GM23338 (cell line): Measurements from ENCODE around the gene GTPBP1.

ENCODE experiments used
- CREB1 ChIP-seq: fragments of 250-450 bp; sonication (Bioruptor Pico); IDR thresholded peaks from 2 replicates; pipeline ENCODE4 v1.5.0; 2020; ENCODE audit warnings: low read depth, mild to moderate bottlenecking, moderate library complexity
- CTCF ChIP-seq, 2 experiments: fragments of 200-600 bp in 1 of 2; sonication (generic) in 1 of 2; conservative IDR thresholded peaks; 2 replicates each; pipeline versions ENCODE4 v1.5.1 to v1.6.1; 2016 to 2017; ENCODE audit warnings: antibody characterized with exemption in 2 of 2, low read depth in 2 of 2, mild to moderate bottlenecking in 2 of 2, moderate library complexity in 1 of 2
- EZH2 ChIP-seq: fragments of 200-600 bp; sonication (generic); IDR thresholded peaks from one replicate; pipeline ENCODE4 v1.8.0; 2017; ENCODE audit warnings: antibody characterized with exemption, mild to moderate bottlenecking, low read depth; ENCODE audit not compliant: unreplicated experiment
- EZH2phosphoT487 ChIP-seq: fragments of 200-600 bp; sonication (generic); IDR thresholded peaks from one replicate; pipeline ENCODE4 v1.8.1; 2018; ENCODE audit warnings: antibody characterized with exemption; ENCODE audit not compliant: unreplicated experiment
- JUNB ChIP-seq: IDR thresholded peaks from one replicate; pipeline ENCODE4 v1.6.1; 2016; ENCODE audit warnings: antibody characterized with exemption; ENCODE audit not compliant: unreplicated experiment
- NANOG ChIP-seq: IDR thresholded peaks from 2 replicates; pipeline ENCODE4 v1.6.1; 2016; ENCODE audit warnings: antibody characterized with exemption, borderline replicate concordance
- POLR2AphosphoS5 ChIP-seq: IDR thresholded peaks from 2 replicates; pipeline ENCODE4 v1.6.1; 2016; ENCODE audit warnings: antibody characterized with exemption, low read depth
- STAT1 ChIP-seq: IDR thresholded peaks from one replicate; pipeline ENCODE4 v1.6.1; 2016; ENCODE audit warnings: antibody characterized with exemption; ENCODE audit not compliant: unreplicated experiment
- ZNF114 ChIP-seq: fragments of 250-450 bp; sonication (Bioruptor Pico); IDR thresholded peaks from 2 replicates; pipeline ENCODE4 v1.5.0; 2020; ENCODE audit warnings: mild to moderate bottlenecking, moderate library complexity
- ZNF331 ChIP-seq: fragments of 250-450 bp; sonication (Bioruptor Pico); IDR thresholded peaks from 2 replicates; pipeline ENCODE4 v1.5.0; 2020; ENCODE audit warnings: low read depth, mild to moderate bottlenecking, moderate library complexity
- TF ChIP-seq, protein P1 (sequence below): IDR thresholded peaks from one replicate; pipeline ENCODE4 v1.6.1; 2018; ENCODE audit warnings: antibody characterized with exemption; ENCODE audit not compliant: unreplicated experiment
- TF ChIP-seq, protein P2 (sequence below): IDR thresholded peaks from 2 replicates; pipeline ENCODE4 v1.6.1; 2016; ENCODE audit warnings: antibody characterized with exemption

DNA sequence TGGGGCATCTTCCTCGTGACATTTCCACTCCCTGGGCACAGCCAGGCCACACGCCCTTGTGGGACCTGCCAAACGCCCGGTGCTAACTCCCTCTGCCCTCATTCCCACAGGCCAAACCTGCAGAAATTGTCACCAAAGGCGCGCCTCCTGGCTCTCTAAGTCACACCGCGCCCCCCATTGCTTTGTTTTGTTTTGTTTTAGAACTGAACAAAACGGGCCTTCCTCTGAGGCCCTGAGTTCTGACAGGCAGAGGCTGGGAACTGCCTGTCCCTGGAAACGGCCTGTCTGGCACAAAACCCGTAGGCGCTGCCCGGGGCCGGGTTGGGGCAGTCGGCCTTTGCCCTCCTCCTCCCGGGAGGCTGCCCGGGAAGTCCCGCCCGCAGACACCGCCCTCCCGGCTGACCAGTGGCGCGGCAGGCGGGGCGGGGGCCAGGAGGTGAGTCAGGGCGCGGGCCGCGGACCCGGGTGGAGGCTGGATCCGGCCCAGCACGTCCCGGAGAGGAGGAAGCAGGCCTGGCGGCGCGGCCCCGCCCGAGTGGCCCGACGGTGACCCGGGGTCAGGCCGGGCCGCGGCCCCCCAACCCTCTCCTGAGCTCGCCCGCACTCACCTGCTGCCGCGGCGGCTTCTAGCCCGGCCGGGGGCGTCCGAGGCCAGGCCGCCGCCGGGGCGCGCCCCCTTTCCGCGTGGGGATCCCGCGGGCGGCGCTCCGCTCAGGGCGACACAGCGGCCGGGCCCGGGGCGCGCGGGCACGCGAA is 49.6 kb downstream of the GTPBP1 start:
- TF ChIP-seq CTCF (conservative IDR thresholded peaks at IDR 0.05; ENCODE audit: low read depth in 2 of 2) (no peak), EZH2 (peak; percentile 44), ZNF331 (CRISPR knock-in tag) (no peak), POLR2AphosphoS5 (no peak), STAT1 (no peak), EZH2phosphoT487 (no peak), JUNB (no peak), CREB1 (CRISPR knock-in tag) (no peak), NANOG (no peak), ZNF114 (CRISPR knock-in tag) (no peak)
- TF ChIP-seq, protein P1, sequence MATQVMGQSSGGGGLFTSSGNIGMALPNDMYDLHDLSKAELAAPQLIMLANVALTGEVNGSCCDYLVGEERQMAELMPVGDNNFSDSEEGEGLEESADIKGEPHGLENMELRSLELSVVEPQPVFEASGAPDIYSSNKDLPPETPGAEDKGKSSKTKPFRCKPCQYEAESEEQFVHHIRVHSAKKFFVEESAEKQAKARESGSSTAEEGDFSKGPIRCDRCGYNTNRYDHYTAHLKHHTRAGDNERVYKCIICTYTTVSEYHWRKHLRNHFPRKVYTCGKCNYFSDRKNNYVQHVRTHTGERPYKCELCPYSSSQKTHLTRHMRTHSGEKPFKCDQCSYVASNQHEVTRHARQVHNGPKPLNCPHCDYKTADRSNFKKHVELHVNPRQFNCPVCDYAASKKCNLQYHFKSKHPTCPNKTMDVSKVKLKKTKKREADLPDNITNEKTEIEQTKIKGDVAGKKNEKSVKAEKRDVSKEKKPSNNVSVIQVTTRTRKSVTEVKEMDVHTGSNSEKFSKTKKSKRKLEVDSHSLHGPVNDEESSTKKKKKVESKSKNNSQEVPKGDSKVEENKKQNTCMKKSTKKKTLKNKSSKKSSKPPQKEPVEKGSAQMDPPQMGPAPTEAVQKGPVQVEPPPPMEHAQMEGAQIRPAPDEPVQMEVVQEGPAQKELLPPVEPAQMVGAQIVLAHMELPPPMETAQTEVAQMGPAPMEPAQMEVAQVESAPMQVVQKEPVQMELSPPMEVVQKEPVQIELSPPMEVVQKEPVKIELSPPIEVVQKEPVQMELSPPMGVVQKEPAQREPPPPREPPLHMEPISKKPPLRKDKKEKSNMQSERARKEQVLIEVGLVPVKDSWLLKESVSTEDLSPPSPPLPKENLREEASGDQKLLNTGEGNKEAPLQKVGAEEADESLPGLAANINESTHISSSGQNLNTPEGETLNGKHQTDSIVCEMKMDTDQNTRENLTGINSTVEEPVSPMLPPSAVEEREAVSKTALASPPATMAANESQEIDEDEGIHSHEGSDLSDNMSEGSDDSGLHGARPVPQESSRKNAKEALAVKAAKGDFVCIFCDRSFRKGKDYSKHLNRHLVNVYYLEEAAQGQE, result no peak
- TF ChIP-seq, protein P2, sequence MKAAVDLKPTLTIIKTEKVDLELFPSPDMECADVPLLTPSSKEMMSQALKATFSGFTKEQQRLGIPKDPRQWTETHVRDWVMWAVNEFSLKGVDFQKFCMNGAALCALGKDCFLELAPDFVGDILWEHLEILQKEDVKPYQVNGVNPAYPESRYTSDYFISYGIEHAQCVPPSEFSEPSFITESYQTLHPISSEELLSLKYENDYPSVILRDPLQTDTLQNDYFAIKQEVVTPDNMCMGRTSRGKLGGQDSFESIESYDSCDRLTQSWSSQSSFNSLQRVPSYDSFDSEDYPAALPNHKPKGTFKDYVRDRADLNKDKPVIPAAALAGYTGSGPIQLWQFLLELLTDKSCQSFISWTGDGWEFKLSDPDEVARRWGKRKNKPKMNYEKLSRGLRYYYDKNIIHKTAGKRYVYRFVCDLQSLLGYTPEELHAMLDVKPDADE, result no peak
